GM18526 (cell line): Measurements from ENCODE around the gene NCSTN.

Experiments used
- POLR2A ChIP-seq: IDR thresholded peaks from 3 replicates; pipeline ENCODE4 v1.6.1; 2011; ENCODE audit not compliant: insufficient read length; ENCODE audit errors: extremely low read depth

NCSTN gene

GRCh38 chr1:160363951-160364735 is 21.0 kb downstream of the NCSTN start:
- no peak for TF ChIP-seq POLR2A

DNA sequence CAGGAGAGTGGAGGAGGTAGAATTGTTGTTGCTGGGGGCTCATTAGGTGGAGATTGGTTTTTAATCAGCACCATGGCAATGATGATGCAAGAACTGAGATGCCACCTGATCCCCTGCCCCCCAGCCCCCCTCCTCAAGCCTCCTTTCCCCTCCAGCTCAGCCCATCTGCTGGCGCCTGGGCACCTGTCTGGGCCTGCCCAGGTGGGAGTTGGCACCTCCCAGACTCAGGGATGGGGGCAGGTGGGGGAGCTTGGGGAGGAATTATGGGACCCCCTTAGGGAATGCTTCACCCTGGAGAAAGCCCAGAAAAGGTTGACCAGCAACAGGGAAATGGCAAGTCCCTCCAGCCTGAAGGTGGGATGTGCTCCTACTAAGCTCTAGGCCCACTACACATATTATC is 22.1 kb downstream of the NCSTN start:
- no peak for TF ChIP-seq POLR2A

DNA sequence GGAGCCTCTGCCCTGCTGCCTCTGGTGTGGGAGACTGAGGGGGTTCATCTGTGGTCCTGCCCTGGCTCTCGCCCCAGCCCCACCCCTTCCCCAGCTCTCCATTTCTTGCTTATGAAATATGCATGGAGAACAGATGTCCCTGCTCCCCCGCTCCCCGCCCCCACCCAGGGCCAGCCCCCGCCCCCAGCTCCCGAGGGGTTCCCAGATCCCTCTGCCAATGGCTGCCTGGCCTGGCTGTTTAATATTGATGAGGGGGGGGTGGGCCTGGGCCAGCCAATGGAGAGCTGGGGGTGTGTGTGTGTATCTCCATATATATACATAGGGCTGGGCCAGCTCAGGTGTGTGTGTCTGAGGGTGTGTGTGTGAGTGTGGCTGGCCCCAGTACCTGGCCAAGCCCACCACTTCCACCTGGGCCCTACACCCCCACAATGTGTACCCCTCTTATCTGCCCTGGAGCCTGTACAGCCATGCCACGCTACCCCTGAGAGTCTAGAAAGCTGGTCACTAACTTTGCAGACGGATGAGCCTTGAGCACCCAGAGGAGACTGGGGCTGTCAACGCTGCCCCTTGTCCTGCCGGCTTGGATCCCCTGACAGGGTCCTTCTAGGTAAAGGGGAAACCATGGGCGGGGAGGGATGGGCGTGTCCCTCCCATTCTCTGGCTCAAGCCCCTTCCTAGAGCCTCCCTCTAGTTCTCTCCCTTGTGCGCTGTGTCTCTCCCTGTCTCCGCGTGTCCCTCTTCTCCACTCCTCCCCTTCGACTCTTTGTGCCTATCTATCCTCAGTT is 23.7 kb downstream of the NCSTN start, which contains the start of gene NHLH1:
Gene NHLH1, plus strand, starts transcription at position 341 of the 785 bp plus-strand sequence. CDS start 3,661 bp downstream, outside the sequence.
- TF ChIP-seq POLR2A: no peak

GRCh38 chr1:160367516-160367900 is 24.3 kb downstream of the NCSTN start:
- no peak for TF ChIP-seq POLR2A

- TF ChIP-seq POLR2A: no peak
Observed at GRCh38 chr1:160367934-160368923, 25.0 kb downstream of the NCSTN start.

- TF ChIP-seq POLR2A: no peak
Observed at GRCh38 chr1:160369087-160369486, 25.9 kb downstream of the NCSTN start.

- no peak for TF ChIP-seq POLR2A
Observed at GRCh38 chr1:160370561-160371345, 27.6 kb downstream of the NCSTN start.

- TF ChIP-seq POLR2A: no peak
Observed at GRCh38 chr1:160371346-160371631, 28.1 kb downstream of the NCSTN start.

DNA sequence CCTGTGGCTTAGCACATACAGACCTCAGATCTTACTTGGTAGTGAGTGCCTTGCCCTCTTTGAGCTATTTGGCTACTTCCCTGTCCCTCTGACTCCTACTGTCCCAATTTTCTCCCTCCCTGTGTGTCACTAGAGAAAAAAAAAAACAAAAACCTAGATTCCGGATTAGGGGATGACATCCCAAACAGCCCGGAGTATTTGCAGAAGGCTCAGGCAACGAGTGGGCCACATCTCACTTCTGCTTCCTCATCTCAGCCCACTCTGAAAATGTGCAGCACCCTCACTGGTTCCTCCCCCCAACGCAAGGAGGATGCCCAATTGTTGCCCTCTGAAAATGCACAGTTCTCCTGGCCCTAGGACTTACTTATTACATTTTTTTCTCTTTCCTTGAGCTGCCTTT is 28.6 kb downstream of the NCSTN start:
- no peak for TF ChIP-seq POLR2A

DNA sequence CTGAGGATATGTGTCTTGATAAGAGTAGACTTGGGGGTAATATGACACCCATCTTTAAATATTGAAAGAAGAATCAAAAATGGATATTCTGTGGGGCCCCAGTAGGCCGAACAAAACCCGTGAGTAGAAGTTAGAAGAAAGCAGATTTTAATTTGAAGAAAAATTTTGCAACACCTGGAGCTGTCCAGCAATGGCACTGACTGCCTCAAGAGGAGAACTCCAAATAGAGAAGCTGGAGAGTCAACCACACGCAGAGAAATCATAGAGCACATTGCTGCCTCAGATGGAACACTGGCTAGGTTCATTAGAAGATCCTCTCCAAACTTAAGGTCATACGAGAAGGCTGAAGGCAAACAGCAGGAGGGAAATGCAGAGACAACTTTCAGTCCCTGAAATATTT is 30.5 kb downstream of the NCSTN start:
- no peak for TF ChIP-seq POLR2A

GRCh38 chr1:160374306-160375110 is 31.3 kb downstream of the NCSTN start:
- no peak for TF ChIP-seq POLR2A

DNA sequence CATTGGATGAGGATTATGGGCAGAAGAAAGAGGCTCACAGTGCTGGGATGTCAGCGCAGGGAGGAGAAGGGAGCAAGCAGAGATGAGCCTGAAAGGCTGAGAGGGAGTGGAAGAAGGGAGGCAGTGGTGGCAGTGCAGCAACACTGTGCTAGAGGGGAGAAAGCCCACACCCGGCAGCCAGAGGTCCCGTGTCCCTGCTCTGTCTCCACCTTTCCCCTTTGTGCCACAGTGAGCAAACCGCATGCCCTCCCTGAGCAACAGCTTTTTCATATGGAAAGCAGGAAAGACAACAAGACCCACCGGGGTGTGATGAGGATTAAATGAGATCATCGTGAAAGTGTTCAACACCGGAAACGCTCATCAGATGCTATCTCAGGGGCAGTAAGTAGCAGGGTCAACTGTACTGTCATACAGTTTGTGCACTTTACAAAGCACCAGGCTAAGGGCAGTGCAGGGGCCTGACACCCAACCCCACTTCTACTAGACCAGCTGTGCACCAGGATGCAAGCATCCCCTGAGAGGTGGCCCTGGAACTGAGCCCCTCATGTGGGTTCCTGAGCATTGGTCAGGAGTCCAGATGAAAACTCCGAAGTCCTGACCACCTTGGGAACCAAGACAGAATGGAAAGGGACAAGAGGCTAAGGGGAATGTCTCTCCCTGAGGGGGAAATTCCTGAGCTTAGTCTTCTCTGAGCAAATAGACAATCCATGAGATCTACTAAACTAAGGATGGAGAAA is 32.8 kb downstream of the NCSTN start:
- no peak for TF ChIP-seq POLR2A

GRCh38 chr1:160376525-160377131 is 33.4 kb downstream of the NCSTN start:
- no peak for TF ChIP-seq POLR2A

- TF ChIP-seq POLR2A: no peak
Observed at GRCh38 chr1:160377585-160378206, 34.5 kb downstream of the NCSTN start.
